HepG2 (cell line): Measurements from ENCODE around the gene MBD2. TPM values are rescaled to one million over a fixed set of nuclear protein-coding genes. Genes with fewer than 3 reads are reported as not detected.

Source experiments
- AGO2 ChIP-seq: fragments of 200-400 bp; formaldehyde crosslinking; optimal IDR thresholded peaks from 2 replicates; pipeline ENCODE3; 2017; ENCODE audit warnings: mild to moderate bottlenecking, low read depth, low read length, moderate library complexity
- ARNT2 ChIP-seq: sonication (generic); formaldehyde crosslinking; IDR thresholded peaks from 2 replicates; pipeline ENCODE4 v1.8.0; 2022; ENCODE audit warnings: mild to moderate bottlenecking, low read depth, missing genetic modification reagents, moderate library complexity
- E2F1 ChIP-seq: sonication (generic); formaldehyde crosslinking; IDR thresholded peaks from 2 replicates; pipeline ENCODE4 v1.5.0; 2020; ENCODE audit warnings: missing genetic modification reagents
- HMGXB3 ChIP-seq: sonication (generic); formaldehyde crosslinking; IDR thresholded peaks from 2 replicates; pipeline ENCODE4 v1.4.0; 2020; ENCODE audit warnings: missing genetic modification reagents, borderline replicate concordance
- HMGXB4 ChIP-seq, 2 experiments: sonication (generic) in 1 of 2; formaldehyde crosslinking in 1 of 2; IDR thresholded peaks; 2 replicates each; pipeline versions ENCODE4 v1.4.0 to v1.6.1; 2018 to 2020; ENCODE audit warnings: missing genetic modification reagents in 2 of 2, borderline replicate concordance in 1 of 2, low read depth in 1 of 2, mild to moderate bottlenecking in 1 of 2, missing biosample characterization in 1 of 2
- HNRNPH1 ChIP-seq: fragments of 200-400 bp; formaldehyde crosslinking; optimal IDR thresholded peaks from 2 replicates; pipeline ENCODE3; 2017; ENCODE audit warnings: mild to moderate bottlenecking, low read depth, low read length
- PHF8 ChIP-seq: sonication (generic); formaldehyde crosslinking; IDR thresholded peaks from 2 replicates; pipeline ENCODE4 v1.5.0; 2020; ENCODE audit warnings: missing genetic modification reagents
- SAP130 ChIP-seq: IDR thresholded peaks from 2 replicates; pipeline ENCODE4 v1.6.1; 2016; ENCODE audit warnings: low read depth
- SOX13 ChIP-seq, 3 experiments: fragments of 450-650 bp in 1 of 3; sonication (generic) in 1 of 3; formaldehyde crosslinking in 1 of 3; IDR thresholded peaks in 2 of 3; conservative IDR thresholded peaks in 1 of 3; 2 replicates each; pipeline versions ENCODE4 v1.5.0 to v1.6.1; 2016 to 2020; ENCODE audit warnings: antibody characterized with exemption in 1 of 3, mild to moderate bottlenecking in 1 of 3, missing compliant biosample characterization in 1 of 3, missing genetic modification reagents in 1 of 3, moderate library complexity in 1 of 3
- SP140L ChIP-seq: sonication (generic); formaldehyde crosslinking; IDR thresholded peaks from 2 replicates; pipeline ENCODE4 v1.4.0; 2020; ENCODE audit warnings: missing genetic modification reagents, borderline replicate concordance
- ZFP36L1 ChIP-seq: sonication (generic); formaldehyde crosslinking; IDR thresholded peaks from 2 replicates; pipeline ENCODE4 v1.8.0; 2022; ENCODE audit warnings: mild to moderate bottlenecking, missing genetic modification reagents, moderate library complexity
- ZKSCAN8 ChIP-seq: IDR thresholded peaks from 2 replicates; pipeline ENCODE4 v1.6.1; 2016; ENCODE audit warnings: borderline replicate concordance, missing genetic modification reagents, missing compliant biosample characterization
- ZNF317 ChIP-seq: sonication (generic); formaldehyde crosslinking; IDR thresholded peaks from 2 replicates; pipeline ENCODE4 v1.5.0; 2020; ENCODE audit warnings: mild to moderate bottlenecking, missing genetic modification reagents
- ZNF513 ChIP-seq: sonication (generic); formaldehyde crosslinking; conservative IDR thresholded peaks from 2 replicates; pipeline ENCODE4 v1.5.0; 2020; ENCODE audit warnings: missing genetic modification reagents
- ZNF552 ChIP-seq: sonication (generic); formaldehyde crosslinking; IDR thresholded peaks from 2 replicates; pipeline ENCODE4 v1.9.0; 2022; ENCODE audit warnings: missing genetic modification reagents, mild to moderate bottlenecking, borderline replicate concordance
- ZNF567 ChIP-seq: sonication (generic); formaldehyde crosslinking; IDR thresholded peaks from 2 replicates; pipeline ENCODE4 v1.8.1; 2023; ENCODE audit warnings: mild to moderate bottlenecking, missing genetic modification reagents, borderline replicate concordance
- ZNF75D ChIP-seq: sonication (generic); formaldehyde crosslinking; IDR thresholded peaks from 2 replicates; pipeline ENCODE4 v1.8.1; 2023; ENCODE audit warnings: missing genetic modification reagents, mild to moderate bottlenecking, borderline replicate concordance
- polyA plus RNA-seq, 8 experiments: library from polyadenylated mRNA; depleted of rRNA in 3 of 8; stranded (reverse) in 7 of 8; unstranded in 1 of 8; fragments of >200 nt; fragmentation: Illumina TruSeq in 4 of 8; extraction: Trizol in 4 of 8; gene quantifications; 2 replicates each; pipeline versions ENCODE4 v1.2.1 to v1.2.3, GENCODE V29; 2011 to 2016; ENCODE audit warnings: low read depth in 4 of 8, missing spikeins in 1 of 8, mixed read lengths in 1 of 8; ENCODE audit not compliant: insufficient read depth in 1 of 8
- total RNA-seq, 5 experiments: library from RNA; depleted of rRNA; stranded (reverse); fragments of >200 nt; fragmentation: Illumina TruSeq; extraction: Trizol; gene quantifications; 2 replicates each; pipeline ENCODE4 v1.2.3, GENCODE V29; 2016; ENCODE audit warnings: low read depth in 1 of 5

Gene MBD2
- total and polyA plus RNA-seq, 2 of the 13 experiments (the other 11 are each of a cell fraction or from before 2014, with no cell fraction given), result 19.1 to 38.5 TPM

GRCh38 chr18:54254265-54254758, 29.8 kb upstream of the MBD2 start (continued):
- TF ChIP-seq ZNF513 (CRISPR knock-in tag), result no peak
- no peak for TF ChIP-seq E2F1 (CRISPR knock-in tag)
- TF ChIP-seq HMGXB4 (CRISPR knock-in tag; IDR thresholded peaks at IDR 0.05; ENCODE audit: borderline replicate concordance in 1 of 2, low read depth in 1 of 2), result peak in 1 of 2 experiments; percentile 25; a peak in 1 of 4 replicates
- TF ChIP-seq AGO2, result no peak
- TF ChIP-seq ZNF317 (CRISPR knock-in tag), result no peak
- no peak for TF ChIP-seq SP140L
- TF ChIP-seq ZNF552 (CRISPR knock-in tag), result no peak
- no peak for TF ChIP-seq ZNF75D (CRISPR knock-in tag)
- no peak for TF ChIP-seq PHF8 (CRISPR knock-in tag)
- TF ChIP-seq HNRNPH1, result no peak
- 0 out of 2 replicates have a peak, but pooled peaks have one; percentile 19 for TF ChIP-seq ZKSCAN8 (CRISPR knock-in tag)
- 0 out of 2 replicates have a peak, but pooled peaks have one; percentile 38 for TF ChIP-seq ARNT2 (CRISPR knock-in tag)
- TF ChIP-seq HMGXB3, result no peak
- no peak for TF ChIP-seq ZNF567 (CRISPR knock-in tag)
- TF ChIP-seq SAP130 (CRISPR knock-in tag), result peak; percentile 88
- TF ChIP-seq ZFP36L1 (CRISPR knock-in tag), result peak; percentile 48; the same call in 1 of the 2 replicates
- no peak for TF ChIP-seq SOX13 (IDR thresholded peaks at IDR 0.05)
- TF ChIP-seq SOX13 (CRISPR knock-in tag; conservative IDR thresholded peaks at IDR 0.05 in 1 of 2, IDR thresholded peaks at IDR 0.05 in 1 of 2), result peak in 1 of 2 experiments; percentile 80; a peak in 2 of 4 replicates
